HEK293 (cell line): ENCODE measurements around the gene NPVF.

Experiments
- CTCF ChIA-PET: fragments of 350-600 bp; formaldehyde crosslinking; extraction: SDS; loops from one replicate; lab custom pipeline; 2021; ENCODE audit warnings: antibody characterized with exemption; lab: Yijun Ruan, JAX
- POLR2A ChIA-PET: fragments of 300-600 bp; formaldehyde crosslinking; extraction: SDS; loops from one replicate; lab custom pipeline; 2020; ENCODE audit warnings: antibody characterized with exemption, inconsistent platforms; lab: Yijun Ruan, JAX
- H3K27ac ChIP-seq: fragments of 200-500 bp; sonication (Bioruptor generic); 2 replicates; pipeline ENCODE4 v1.5.1; 2014; ENCODE audit warnings: low read depth, low read length, control low read depth, inconsistent platforms; ENCODE audit errors: extremely low read depth
- H3K36me3 ChIP-seq, 2 experiments: fragments of 200-500 bp in 1 of 2; sonication (Bioruptor generic) in 1 of 2; 1 replicate in 1 of 2; 2 replicates in 1 of 2; pipeline ENCODE4 v1.5.1; 2014 to 2017; ENCODE audit warnings: inconsistent platforms in 2 of 2, low read length in 2 of 2; ENCODE audit not compliant: control insufficient read depth in 2 of 2, insufficient read depth in 1 of 2
- H3K4me1 ChIP-seq: fragments of 200-500 bp; sonication (Bioruptor generic); 2 replicates; pipeline ENCODE4 v1.5.1; 2014; ENCODE audit warnings: mild to moderate bottlenecking, low read length, inconsistent platforms; ENCODE audit not compliant: control insufficient read depth, insufficient read depth
- H3K4me3 ChIP-seq: 2 replicates; pipeline ENCODE4 v1.5.1; 2011; ENCODE audit warnings: low read depth, mild to moderate bottlenecking, control low read depth, low read length, moderate library complexity
- H3K9me3 ChIP-seq: fragments of 200-500 bp; sonication (Bioruptor generic); 2 replicates; pipeline ENCODE4 v1.5.1; 2014; ENCODE audit warnings: low read depth, low read length, inconsistent platforms; ENCODE audit not compliant: control insufficient read depth, insufficient read depth
- KLF10 ChIP-seq: fragments of 450-650 bp; IDR thresholded peaks from 2 replicates; pipeline ENCODE4 v1.5.1; 2018; ENCODE audit warnings: missing biosample characterization, mild to moderate bottlenecking, missing genetic modification characterization
- SP3 ChIP-seq: fragments of 450-650 bp; formaldehyde crosslinking; IDR thresholded peaks from 2 replicates; pipeline ENCODE4 v1.5.1; 2016; ENCODE audit warnings: missing biosample characterization, missing genetic modification characterization
- TRIM28 ChIP-seq: IDR thresholded peaks from 2 replicates; pipeline ENCODE4 v1.6.1; 2011; ENCODE audit warnings: low read length, control low read depth, borderline replicate concordance
- ZFP41 ChIP-seq: fragments of 450-650 bp; formaldehyde crosslinking; IDR thresholded peaks from 2 replicates; pipeline ENCODE4 v1.5.1; 2016; ENCODE audit warnings: missing biosample characterization, missing genetic modification characterization, borderline replicate concordance
- ZFP69B ChIP-seq: fragments of 450-650 bp; formaldehyde crosslinking; IDR thresholded peaks from 2 replicates; pipeline ENCODE4 v1.5.1; 2016; ENCODE audit warnings: missing biosample characterization, missing genetic modification characterization
- ZNF19 ChIP-seq: fragments of 450-650 bp; formaldehyde crosslinking; IDR thresholded peaks from 2 replicates; pipeline ENCODE4; 2016; ENCODE audit warnings: missing biosample characterization, missing genetic modification characterization, low read depth
- ZNF211 ChIP-seq: fragments of 450-650 bp; formaldehyde crosslinking; IDR thresholded peaks from 2 replicates; pipeline ENCODE4 v1.5.1; 2016; ENCODE audit warnings: low read depth, missing biosample characterization, missing genetic modification characterization
- ZNF221 ChIP-seq: fragments of 450-650 bp; formaldehyde crosslinking; IDR thresholded peaks from 2 replicates; pipeline ENCODE4 v1.5.1; 2017; ENCODE audit warnings: missing biosample characterization, missing genetic modification characterization, borderline replicate concordance
- ZNF274 ChIP-seq, 2 experiments: fragments of 200-500 bp in 1 of 2; fragments of 450-650 bp in 1 of 2; sonication (Bioruptor generic) in 1 of 2; formaldehyde crosslinking in 1 of 2; IDR thresholded peaks; 2 replicates each; pipeline versions ENCODE4 v1.5.1 to v1.6.1; 2014 to 2016; ENCODE audit warnings: borderline replicate concordance in 1 of 2, inconsistent platforms in 1 of 2, low read length in 1 of 2, missing biosample characterization in 1 of 2, missing genetic modification characterization in 1 of 2
- ZNF416 ChIP-seq: fragments of 450-650 bp; formaldehyde crosslinking; IDR thresholded peaks from 2 replicates; pipeline ENCODE4 v1.5.1; 2016; ENCODE audit warnings: missing biosample characterization, missing genetic modification characterization
- ZNF426 ChIP-seq: fragments of 450-650 bp; formaldehyde crosslinking; IDR thresholded peaks from 2 replicates; pipeline ENCODE4 v1.5.1; 2017; ENCODE audit warnings: missing biosample characterization, missing genetic modification characterization, mild to moderate bottlenecking, inconsistent platforms, moderate library complexity
- ZNF544 ChIP-seq: fragments of 450-650 bp; formaldehyde crosslinking; IDR thresholded peaks from 2 replicates; pipeline ENCODE4 v1.5.0; 2017; ENCODE audit warnings: missing biosample characterization, missing genetic modification characterization
- ZNF776 ChIP-seq: fragments of 450-650 bp; formaldehyde crosslinking; IDR thresholded peaks from 2 replicates; pipeline ENCODE4 v1.5.0; 2017; ENCODE audit warnings: missing biosample characterization, missing genetic modification characterization, borderline replicate concordance
- TF ChIP-seq, protein P1 (sequence below): fragments of 450-650 bp; formaldehyde crosslinking; IDR thresholded peaks from 2 replicates; pipeline ENCODE4 v1.5.1; 2016; ENCODE audit warnings: missing biosample characterization, missing genetic modification characterization
- TF ChIP-seq, protein P2 (sequence below): fragments of 450-650 bp; IDR thresholded peaks from 2 replicates; pipeline ENCODE4 v1.5.1; 2018; ENCODE audit warnings: missing biosample characterization, missing genetic modification characterization
- TF ChIP-seq, protein P3 (sequence below): fragments of 450-650 bp; formaldehyde crosslinking; IDR thresholded peaks from 2 replicates; pipeline ENCODE4 v1.5.1; 2017; ENCODE audit warnings: missing biosample characterization, missing genetic modification characterization
- TF ChIP-seq, protein P4 (sequence below): fragments of 450-650 bp; formaldehyde crosslinking; IDR thresholded peaks from 2 replicates; pipeline ENCODE4 v1.5.1; 2016; ENCODE audit warnings: missing biosample characterization, missing genetic modification characterization

The NPVF gene

GRCh38 chr7:25208525-25209221 is 19.6 kb downstream of the NPVF start:
- ChIA-PET CTCF (no interaction called here), POLR2A (no interaction called here)
- H3K4me3 ChIP-seq, result no peak overlapping the region
- TF ChIP-seq TRIM28 (no peak), ZNF19 (tag by site-specific recombination) (no peak), ZFP69B (tag by site-specific recombination) (no peak), KLF10 (tag by site-specific recombination) (no peak), ZNF274 (IDR thresholded peaks at IDR 0.05; ENCODE audit: low read length) (no peak), ZNF274 (tag by site-specific recombination; IDR thresholded peaks at IDR 0.05; ENCODE audit: borderline replicate concordance) (no peak), ZNF221 (tag by site-specific recombination) (no peak), ZFP41 (tag by site-specific recombination) (no peak), ZNF544 (tag by site-specific recombination) (no peak)
- TF ChIP-seq, protein P1, sequence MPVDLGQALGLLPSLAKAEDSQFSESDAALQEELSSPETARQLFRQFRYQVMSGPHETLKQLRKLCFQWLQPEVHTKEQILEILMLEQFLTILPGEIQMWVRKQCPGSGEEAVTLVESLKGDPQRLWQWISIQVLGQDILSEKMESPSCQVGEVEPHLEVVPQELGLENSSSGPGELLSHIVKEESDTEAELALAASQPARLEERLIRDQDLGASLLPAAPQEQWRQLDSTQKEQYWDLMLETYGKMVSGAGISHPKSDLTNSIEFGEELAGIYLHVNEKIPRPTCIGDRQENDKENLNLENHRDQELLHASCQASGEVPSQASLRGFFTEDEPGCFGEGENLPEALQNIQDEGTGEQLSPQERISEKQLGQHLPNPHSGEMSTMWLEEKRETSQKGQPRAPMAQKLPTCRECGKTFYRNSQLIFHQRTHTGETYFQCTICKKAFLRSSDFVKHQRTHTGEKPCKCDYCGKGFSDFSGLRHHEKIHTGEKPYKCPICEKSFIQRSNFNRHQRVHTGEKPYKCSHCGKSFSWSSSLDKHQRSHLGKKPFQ (tag by site-specific recombination), result no peak
- TF ChIP-seq, protein P2, sequence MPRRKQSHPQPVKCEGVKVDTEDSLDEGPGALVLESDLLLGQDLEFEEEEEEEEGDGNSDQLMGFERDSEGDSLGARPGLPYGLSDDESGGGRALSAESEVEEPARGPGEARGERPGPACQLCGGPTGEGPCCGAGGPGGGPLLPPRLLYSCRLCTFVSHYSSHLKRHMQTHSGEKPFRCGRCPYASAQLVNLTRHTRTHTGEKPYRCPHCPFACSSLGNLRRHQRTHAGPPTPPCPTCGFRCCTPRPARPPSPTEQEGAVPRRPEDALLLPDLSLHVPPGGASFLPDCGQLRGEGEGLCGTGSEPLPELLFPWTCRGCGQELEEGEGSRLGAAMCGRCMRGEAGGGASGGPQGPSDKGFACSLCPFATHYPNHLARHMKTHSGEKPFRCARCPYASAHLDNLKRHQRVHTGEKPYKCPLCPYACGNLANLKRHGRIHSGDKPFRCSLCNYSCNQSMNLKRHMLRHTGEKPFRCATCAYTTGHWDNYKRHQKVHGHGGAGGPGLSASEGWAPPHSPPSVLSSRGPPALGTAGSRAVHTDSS (tag by site-specific recombination), result no peak
- no peaks in the 10 kb centered on the region for H3K9me3 ChIP-seq
- no peak overlapping the region for H3K27ac ChIP-seq
- H3K36me3 ChIP-seq, result no peaks in the 10 kb centered on the region
- no peaks in the 10 kb centered on the region for H3K4me1 ChIP-seq

- ChIA-PET CTCF (no interaction called here), POLR2A (no interaction called here)
- Histone ChIP-seq H3K9me3 (no peaks in the 10 kb centered on the region), H3K27ac (no peak overlapping the region), H3K4me1 (no peaks in the 10 kb centered on the region), H3K36me3 (no peaks in the 10 kb centered on the region), H3K4me3 (no peak overlapping the region)
- no peak for TF ChIP-seq ZNF416 (tag by site-specific recombination)
- TF ChIP-seq, protein P3, sequence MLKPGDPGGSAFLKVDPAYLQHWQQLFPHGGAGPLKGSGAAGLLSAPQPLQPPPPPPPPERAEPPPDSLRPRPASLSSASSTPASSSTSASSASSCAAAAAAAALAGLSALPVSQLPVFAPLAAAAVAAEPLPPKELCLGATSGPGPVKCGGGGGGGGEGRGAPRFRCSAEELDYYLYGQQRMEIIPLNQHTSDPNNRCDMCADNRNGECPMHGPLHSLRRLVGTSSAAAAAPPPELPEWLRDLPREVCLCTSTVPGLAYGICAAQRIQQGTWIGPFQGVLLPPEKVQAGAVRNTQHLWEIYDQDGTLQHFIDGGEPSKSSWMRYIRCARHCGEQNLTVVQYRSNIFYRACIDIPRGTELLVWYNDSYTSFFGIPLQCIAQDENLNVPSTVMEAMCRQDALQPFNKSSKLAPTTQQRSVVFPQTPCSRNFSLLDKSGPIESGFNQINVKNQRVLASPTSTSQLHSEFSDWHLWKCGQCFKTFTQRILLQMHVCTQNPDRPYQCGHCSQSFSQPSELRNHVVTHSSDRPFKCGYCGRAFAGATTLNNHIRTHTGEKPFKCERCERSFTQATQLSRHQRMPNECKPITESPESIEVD (tag by site-specific recombination), result no peak
- no peak for TF ChIP-seq ZNF211 (tag by site-specific recombination)
- TF ChIP-seq ZNF426, result no peak
- TF ChIP-seq, protein P4, sequence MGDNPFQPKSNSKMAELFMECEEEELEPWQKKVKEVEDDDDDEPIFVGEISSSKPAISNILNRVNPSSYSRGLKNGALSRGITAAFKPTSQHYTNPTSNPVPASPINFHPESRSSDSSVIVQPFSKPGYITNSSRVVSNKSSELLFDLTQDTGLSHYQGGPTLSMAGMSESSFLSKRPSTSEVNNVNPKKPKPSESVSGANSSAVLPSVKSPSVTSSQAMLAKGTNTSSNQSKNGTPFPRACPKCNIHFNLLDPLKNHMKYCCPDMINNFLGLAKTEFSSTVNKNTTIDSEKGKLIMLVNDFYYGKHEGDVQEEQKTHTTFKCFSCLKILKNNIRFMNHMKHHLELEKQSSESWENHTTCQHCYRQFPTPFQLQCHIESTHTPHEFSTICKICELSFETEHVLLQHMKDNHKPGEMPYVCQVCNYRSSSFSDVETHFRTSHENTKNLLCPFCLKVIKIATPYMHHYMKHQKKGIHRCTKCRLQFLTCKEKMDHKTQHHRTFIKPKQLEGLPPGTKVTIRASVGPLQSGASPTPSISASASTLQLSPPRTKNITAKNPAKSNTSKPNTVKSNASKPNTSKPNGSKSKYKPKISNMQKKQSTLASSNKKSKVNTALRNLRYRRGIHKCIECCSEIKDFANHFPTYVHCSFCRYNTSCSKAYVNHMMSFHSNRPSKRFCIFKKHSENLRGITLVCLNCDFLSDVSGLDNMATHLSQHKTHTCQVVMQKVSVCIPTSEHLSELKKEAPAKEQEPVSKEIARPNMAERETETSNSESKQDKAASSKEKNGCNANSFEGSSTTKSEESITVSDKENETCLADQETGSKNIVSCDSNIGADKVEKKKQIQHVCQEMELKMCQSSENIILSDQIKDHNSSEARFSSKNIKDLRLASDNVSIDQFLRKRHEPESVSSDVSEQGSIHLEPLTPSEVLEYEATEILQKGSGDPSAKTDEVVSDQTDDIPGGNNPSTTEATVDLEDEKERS (tag by site-specific recombination), result no peak
- TF ChIP-seq ZNF776, result no peak
- no peak for TF ChIP-seq SP3
Observed at GRCh38 chr7:25207887-25208286, 20.4 kb downstream of the NPVF start.
